K562 (cell line): ENCODE results near the gene CYB561A3. TPM values are rescaled to one million over a fixed set of nuclear protein-coding genes. Genes with fewer than 3 reads are reported as not detected.

Source experiments
- ASH1L ChIP-seq: fragments of 450-650 bp; IDR thresholded peaks from 2 replicates; pipeline ENCODE4 v1.6.1; 2018; ENCODE audit warnings: borderline replicate concordance, mild to moderate bottlenecking, low read depth; ENCODE audit not compliant: partially characterized antibody
- BMI1 ChIP-seq: fragments of 150-350 bp; IDR thresholded peaks from 2 replicates; pipeline ENCODE4 v1.6.1; 2014; ENCODE audit warnings: low read length
- CEBPB ChIP-seq: fragments of 450-650 bp; IDR thresholded peaks from 2 replicates; pipeline ENCODE4 v1.6.1; 2016; ENCODE audit warnings: missing genetic modification characterization, missing compliant biosample characterization
- DEAF1 ChIP-seq: fragments of 450-650 bp; formaldehyde crosslinking; IDR thresholded peaks from 2 replicates; pipeline ENCODE4 v1.4.0; 2020; ENCODE audit warnings: mild to moderate bottlenecking, moderate library complexity
- E2F1 ChIP-seq: sonication (generic); formaldehyde crosslinking; IDR thresholded peaks from 2 replicates; pipeline ENCODE4 v1.8.1; 2023; ENCODE audit warnings: mild to moderate bottlenecking, missing genetic modification reagents, moderate library complexity
- GTF3C2 ChIP-seq: IDR thresholded peaks from 3 replicates; pipeline ENCODE4 v1.6.1; 2011; ENCODE audit warnings: borderline replicate concordance, mild to moderate bottlenecking, moderate library complexity; ENCODE audit not compliant: insufficient read length; ENCODE audit errors: extremely low read depth
- HNRNPLL ChIP-seq: fragments of 200-400 bp; formaldehyde crosslinking; IDR thresholded peaks from 2 replicates; pipeline ENCODE4 v1.6.1; 2017; ENCODE audit warnings: low read length, low read depth, mild to moderate bottlenecking; ENCODE audit not compliant: poor library complexity, severe bottlenecking
- KDM2B ChIP-seq: fragments of 250-450 bp; sonication (Bioruptor Pico); IDR thresholded peaks from 2 replicates; pipeline ENCODE4 v1.8.0; 2021; ENCODE audit warnings: mild to moderate bottlenecking, moderate library complexity
- MED1 ChIP-seq: sonication (generic); formaldehyde crosslinking; IDR thresholded peaks from 2 replicates; pipeline ENCODE4 v1.8.1; 2023; ENCODE audit warnings: missing genetic modification reagents, borderline replicate concordance
- NFATC3 ChIP-seq: fragments of 450-650 bp; IDR thresholded peaks from 2 replicates; pipeline ENCODE4 v1.6.1; 2017; ENCODE audit warnings: mild to moderate bottlenecking
- NFRKB ChIP-seq: fragments of 450-650 bp; IDR thresholded peaks from 2 replicates; pipeline ENCODE4 v1.6.1; 2016; ENCODE audit warnings: low read depth
- SMARCB1 ChIP-seq: IDR thresholded peaks from 2 replicates; pipeline ENCODE4 v1.6.1; 2011; ENCODE audit warnings: improper control_type of control experiment, low read depth; ENCODE audit not compliant: insufficient read length
- ZFP91 ChIP-seq: sonication (generic); formaldehyde crosslinking; IDR thresholded peaks from 2 replicates; pipeline ENCODE4 v1.8.0; 2022; ENCODE audit warnings: mild to moderate bottlenecking, missing genetic modification reagents
- ZKSCAN8 ChIP-seq: fragments of 200-800 bp; sonication (Bioruptor generic); IDR thresholded peaks from 2 replicates; pipeline ENCODE4 v1.6.1; 2016; ENCODE audit warnings: missing genetic modification characterization, missing compliant biosample characterization
- ZNF347 ChIP-seq: fragments of 450-650 bp; formaldehyde crosslinking; IDR thresholded peaks from 2 replicates; pipeline ENCODE4 v1.4.0; 2020; ENCODE audit warnings: low read depth, mild to moderate bottlenecking, moderate library complexity
- ZNF395 ChIP-seq: fragments of 200-800 bp; sonication (Bioruptor generic); IDR thresholded peaks from 2 replicates; pipeline ENCODE4 v1.6.1; 2017; ENCODE audit warnings: missing genetic modification characterization, missing compliant biosample characterization
- ZNF584 ChIP-seq: fragments of 200-800 bp; sonication (Bioruptor generic); IDR thresholded peaks from 2 replicates; pipeline ENCODE4 v1.6.1; 2016; ENCODE audit warnings: low read depth, mild to moderate bottlenecking, missing genetic modification characterization, missing compliant biosample characterization
- ZNF644 ChIP-seq: fragments of 200-800 bp; sonication (Bioruptor generic); IDR thresholded peaks from 2 replicates; pipeline ENCODE4 v1.6.1; 2016; ENCODE audit warnings: low read depth, missing genetic modification characterization, missing compliant biosample characterization
- polyA plus RNA-seq, 8 experiments: library from polyadenylated mRNA; depleted of rRNA in 4 of 8; stranded (reverse) in 5 of 8; unstranded in 3 of 8; fragments of >200 nt; fragmentation: Nextera tagmentation in 2 of 8; fragmentation: Illumina TruSeq in 1 of 8; extraction: Ambion mirVana in 2 of 8; extraction: Trizol in 1 of 8; gene quantifications; 2 replicates each; pipeline versions ENCODE4 v1.2.1 to v1.2.3, GENCODE V29; 2011 to 2014; ENCODE audit warnings: inconsistent platforms in 1 of 8, missing spikeins in 1 of 8
- total RNA-seq, 7 experiments: library from RNA; depleted of rRNA in 6 of 7; stranded (reverse); fragments of >200 nt in 6 of 7; fragmentation: Illumina TruSeq in 2 of 7; extraction: Trizol in 2 of 7; gene quantifications; 2 replicates each; pipeline versions ENCODE4 v1.2.1 to v1.2.3, GENCODE V29; 2011 to 2021; ENCODE audit warnings: low replicate concordance in 1 of 7

The CYB561A3 gene
- total and polyA plus RNA-seq, 9 of the 15 experiments (the other 6 are each of a cell fraction or from before 2014, with no cell fraction given) = 29.2 to 78.9 (median 37.9) TPM

GRCh38 chr11:61384271-61385242 is 22.9 kb upstream of the CYB561A3 start (continued):
- TF ChIP-seq ZNF395 (CRISPR knock-in tag) = no peak
- no peak for TF ChIP-seq ZKSCAN8 (CRISPR knock-in tag)
- no peak for TF ChIP-seq ZNF584 (CRISPR knock-in tag)
- TF ChIP-seq KDM2B (CRISPR knock-in tag) = no peak
- TF ChIP-seq DEAF1 = peak; percentile 80
- TF ChIP-seq CEBPB (tag) = no peak
- no peak for TF ChIP-seq E2F1 (CRISPR knock-in tag)
- TF ChIP-seq NFATC3 = no peak
- no peak for TF ChIP-seq ZNF347 (CRISPR knock-in tag)
- no peak for TF ChIP-seq GTF3C2
- no peak for TF ChIP-seq SMARCB1
- no peak for TF ChIP-seq BMI1
- no peak for TF ChIP-seq NFRKB
- TF ChIP-seq HNRNPLL = no peak
- no peak for TF ChIP-seq ZNF644 (tag)
- TF ChIP-seq MED1 (CRISPR knock-in tag) = no peak
- TF ChIP-seq ZFP91 = no peak
- no peak for TF ChIP-seq ASH1L
